ENCODE data around the gene KANSL1.
"Not testable (repeated sequence)": the region's sequence is repeated elsewhere in the genome, so short reads cannot be mapped to it uniquely, and the experiment has no call there.

DNA sequence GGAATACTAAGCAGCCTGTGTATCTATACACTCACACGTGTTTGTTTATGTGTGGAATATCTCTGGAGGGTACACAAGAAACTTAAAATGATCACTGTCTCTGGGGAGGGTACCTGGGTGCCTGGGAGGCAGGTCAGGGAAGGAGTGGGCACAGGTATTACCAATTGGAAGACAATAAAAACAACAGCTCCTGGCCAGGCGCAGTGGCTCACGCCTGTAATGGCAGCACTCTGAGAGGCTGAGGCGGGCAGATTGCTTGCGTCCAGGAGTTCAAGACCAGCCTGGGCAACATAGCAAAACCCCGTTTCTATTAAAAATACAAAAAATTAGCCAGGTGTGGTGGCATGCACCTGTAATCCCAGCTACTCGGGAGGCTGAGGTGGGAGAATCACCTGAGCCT is 169.9 kb downstream of the KANSL1 start:
- TF ChIP-seq CTCF (conservative IDR thresholded peaks at IDR 0.05); ZFX (IDR thresholded peaks at IDR 0.05): not testable (repeated sequence)
